Mesenchymal stem cell (in vitro differentiated cells and primary cell): ENCODE data around the gene CAMK1D.
A peak's percentile ranks its signal among the peaks of the same experiment; 100 is the strongest.

Experiments used
- DNase-seq: peaks from one replicate; pipeline ENCODE4 v3.0.0-alpha.2; 2013
- H2AFZ ChIP-seq: one replicate; pipeline ENCODE4 v1.6.1; 2013; ENCODE audit warnings: low read depth, mild to moderate bottlenecking, control low read depth, inconsistent platforms, low read length, moderate library complexity
- H2AK5ac ChIP-seq: 2 replicates; pipeline ENCODE4 v1.6.1; 2013; ENCODE audit warnings: low read length, moderate library complexity, mild to moderate bottlenecking, inconsistent platforms; ENCODE audit not compliant: severe bottlenecking
- H2BK120ac ChIP-seq: one replicate; pipeline ENCODE4 v1.6.1; 2013; ENCODE audit warnings: low read depth, mild to moderate bottlenecking, inconsistent platforms, low read length, moderate library complexity
- H2BK12ac ChIP-seq, 2 experiments: one replicate each; pipeline ENCODE4 v1.6.1; 2013; ENCODE audit warnings: inconsistent platforms in 2 of 2, low read length in 2 of 2, mild to moderate bottlenecking in 2 of 2, moderate library complexity in 2 of 2, control low read depth in 1 of 2
- H2BK15ac ChIP-seq: one replicate; pipeline ENCODE4 v1.6.1; 2013; ENCODE audit warnings: mild to moderate bottlenecking, low read depth, inconsistent platforms; ENCODE audit not compliant: poor library complexity, severe bottlenecking
- H2BK5ac ChIP-seq: 2 replicates; pipeline ENCODE4 v1.6.1; 2013; ENCODE audit warnings: low read depth, mild to moderate bottlenecking, low read length, control low read depth, inconsistent platforms; ENCODE audit not compliant: poor library complexity, severe bottlenecking
- H3K14ac ChIP-seq, 2 experiments: one replicate each; pipeline ENCODE4 v1.6.1; 2013; ENCODE audit warnings: inconsistent platforms in 2 of 2, low read length in 2 of 2, control low read depth in 1 of 2, mild to moderate bottlenecking in 1 of 2, moderate library complexity in 1 of 2
- H3K18ac ChIP-seq, 2 experiments: one replicate each; pipeline ENCODE4 v1.6.1; 2013; ENCODE audit warnings: inconsistent platforms in 2 of 2, low read length in 2 of 2, control low read depth in 1 of 2, low read depth in 1 of 2, mild to moderate bottlenecking in 1 of 2
- H3K23ac ChIP-seq, 2 experiments: one replicate each; pipeline ENCODE4 v1.6.1; 2013; ENCODE audit warnings: inconsistent platforms in 2 of 2, low read length in 2 of 2, mild to moderate bottlenecking in 2 of 2, moderate library complexity in 2 of 2, control low read depth in 1 of 2
- H3K27ac ChIP-seq: 2 replicates; pipeline ENCODE4 v1.5.1; 2013; ENCODE audit warnings: mild to moderate bottlenecking, moderate library complexity, low read length, control low read depth, inconsistent platforms; ENCODE audit not compliant: poor library complexity, severe bottlenecking
- H3K27me3 ChIP-seq, 2 experiments: 2 replicates each; pipeline versions ENCODE4 v1.6.1 to v1.7.0; 2013; ENCODE audit warnings: low read length in 2 of 2, mild to moderate bottlenecking in 2 of 2, moderate library complexity in 2 of 2, control low read depth in 1 of 2, inconsistent platforms in 1 of 2; ENCODE audit not compliant: control insufficient read depth in 1 of 2, insufficient read depth in 1 of 2
- H3K36me3 ChIP-seq, 2 experiments: 2 replicates each; pipeline versions ENCODE4 v1.6.1 to v1.7.0; 2013; ENCODE audit warnings: low read length in 2 of 2, control low read depth in 1 of 2, inconsistent platforms in 1 of 2, low read depth in 1 of 2, mild to moderate bottlenecking in 1 of 2; ENCODE audit not compliant: insufficient read depth in 2 of 2, control insufficient read depth in 1 of 2
- H3K4ac ChIP-seq, 2 experiments: one replicate each; pipeline ENCODE4 v1.6.1; 2013; ENCODE audit warnings: inconsistent platforms in 2 of 2, low read length in 2 of 2, mild to moderate bottlenecking in 2 of 2, moderate library complexity in 2 of 2, control low read depth in 1 of 2, low read depth in 1 of 2
- H3K4me1 ChIP-seq: 2 replicates; pipeline ENCODE4 v1.6.1; 2013; ENCODE audit warnings: low read depth, low read length, control low read depth; ENCODE audit not compliant: control insufficient read depth, insufficient read depth
- H3K4me2 ChIP-seq: 2 replicates; pipeline ENCODE4 v1.6.1; 2013; ENCODE audit warnings: low read length, mild to moderate bottlenecking, inconsistent platforms; ENCODE audit not compliant: poor library complexity, severe bottlenecking
- H3K4me3 ChIP-seq, 2 experiments: 2 replicates each; pipeline versions ENCODE4 v1.5.1 to v1.7.0; 2013; ENCODE audit warnings: low read length in 2 of 2, mild to moderate bottlenecking in 2 of 2, control low read depth in 1 of 2, low read depth in 1 of 2; ENCODE audit not compliant: insufficient read depth in 1 of 2
- H3K79me1 ChIP-seq: replicated peaks from 2 replicates; pipeline ENCODE4 v1.6.1; 2013; ENCODE audit warnings: mild to moderate bottlenecking, control low read depth, low read length, inconsistent platforms; ENCODE audit not compliant: poor library complexity, severe bottlenecking
- H3K9ac ChIP-seq: 2 replicates; pipeline ENCODE4 v1.7.0; 2013; ENCODE audit warnings: mild to moderate bottlenecking, low read length, moderate library complexity
- H3K9me3 ChIP-seq: 2 replicates; pipeline ENCODE4 v1.7.0; 2013; ENCODE audit warnings: mild to moderate bottlenecking, low read length; ENCODE audit not compliant: control insufficient read depth
- H4K8ac ChIP-seq: one replicate; pipeline ENCODE4 v1.6.1; 2013; ENCODE audit warnings: inconsistent platforms, mild to moderate bottlenecking, low read length, moderate library complexity
- H4K91ac ChIP-seq: one replicate; pipeline ENCODE4 v1.6.1; 2013; ENCODE audit warnings: mild to moderate bottlenecking, low read length, inconsistent platforms
- WGBS: methylation state at CpG from one replicate; pipeline ENCODE4 v1.1.7; 2013; ENCODE audit warnings: mixed read lengths; 5-methylcytosine and 5-hydroxymethylcytosine counted together

Gene CAMK1D

DNA sequence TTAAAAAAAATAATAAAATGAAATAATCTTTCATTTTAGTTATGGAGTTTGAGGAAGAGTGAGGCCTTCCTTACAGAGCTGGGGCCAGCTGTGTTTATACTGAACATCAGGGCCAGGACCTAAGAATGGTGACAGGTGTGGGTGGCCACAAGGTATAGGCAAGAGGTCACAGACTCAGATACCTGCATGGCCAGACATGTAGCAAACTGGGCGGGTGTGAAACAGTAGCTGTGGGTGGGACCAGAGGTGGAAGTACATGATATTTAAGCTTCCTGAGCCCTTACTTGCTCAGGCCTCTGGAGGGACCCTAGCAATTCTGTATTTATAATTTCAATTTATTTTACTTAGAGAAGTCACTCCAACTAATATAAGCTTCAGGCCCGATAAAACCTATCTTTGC, 27.7 kb upstream of the CAMK1D start:
- Histone ChIP-seq H2AK5ac (no peak overlapping the region), H3K27ac (no peak overlapping the region), H3K4me3 (no peak overlapping the region), H3K27me3 (no peaks in the 10 kb centered on the region), H3K4ac (no peak overlapping the region), H3K18ac (no peak overlapping the region), H3K23ac (no peak overlapping the region), H2AFZ (no peak overlapping the region), H4K91ac (no peak overlapping the region), H2BK120ac (no peak overlapping the region), H2BK12ac (no peak overlapping the region), H3K36me3 (no peaks in the 10 kb centered on the region), H3K9me3 (no peaks in the 10 kb centered on the region), H3K4me2 (no peak overlapping the region), H2BK15ac (no peak overlapping the region), H3K79me1 (no peaks in the 10 kb centered on the region), H4K8ac (no peak overlapping the region), H2BK5ac (no peak overlapping the region), H3K4me1 (peaks cover 2% of the 10 kb centered on the region), H3K14ac (no peak overlapping the region), H3K9ac (no peak overlapping the region)
- DNase-seq, result no peak
- WGBS, result 100% methylated on average over 2 of the region's 2 CpGs

DNA sequence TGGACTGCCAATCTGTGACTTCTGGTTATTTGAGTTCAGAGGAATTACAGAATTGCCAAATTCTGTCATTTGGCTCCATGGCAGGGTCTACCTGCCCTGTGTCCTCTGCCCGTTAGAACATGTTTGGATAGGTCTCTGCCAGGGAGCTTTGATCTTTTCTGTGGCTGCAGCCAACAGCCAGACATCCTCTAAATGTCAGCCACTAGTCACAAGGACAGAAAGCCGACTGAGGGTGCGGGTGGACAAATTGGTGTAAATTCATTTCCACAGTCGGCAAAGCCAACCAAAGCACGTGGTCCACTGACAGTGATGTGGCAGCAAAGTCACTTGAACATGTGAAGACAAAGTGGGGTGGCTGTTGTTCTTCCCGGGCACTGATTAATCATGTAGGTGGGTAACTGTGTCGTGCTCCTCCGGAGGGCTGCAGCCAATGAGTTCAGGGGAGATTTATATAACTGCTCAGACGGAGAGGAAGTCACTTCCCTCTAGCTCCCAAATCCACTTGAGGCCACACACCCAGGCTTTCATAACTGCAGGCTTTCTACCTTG, 26.7 kb upstream of the CAMK1D start:
- Histone ChIP-seq H3K4me3 (no peak overlapping the region), H3K18ac (no peak overlapping the region), H2BK15ac (no peak overlapping the region), H3K9me3 (no peaks in the 10 kb centered on the region), H3K14ac (no peak overlapping the region), H3K9ac (no peak overlapping the region), H3K36me3 (no peaks in the 10 kb centered on the region), H2AK5ac (no peak overlapping the region), H3K27me3 (no peaks in the 10 kb centered on the region), H2BK12ac (no peak overlapping the region), H3K4ac (no peak overlapping the region), H3K79me1 (no peaks in the 10 kb centered on the region), H3K4me1 (peaks cover 2% of the 10 kb centered on the region), H3K23ac (no peak overlapping the region), H4K8ac (no peak overlapping the region), H2AFZ (no peak overlapping the region), H2BK5ac (no peak overlapping the region), H3K27ac (no peak overlapping the region), H4K91ac (no peak overlapping the region), H3K4me2 (no peak overlapping the region), H2BK120ac (no peak overlapping the region)
- WGBS, result 79% methylated on average over 8 of the region's 9 CpGs
- no peak for DNase-seq

DNA sequence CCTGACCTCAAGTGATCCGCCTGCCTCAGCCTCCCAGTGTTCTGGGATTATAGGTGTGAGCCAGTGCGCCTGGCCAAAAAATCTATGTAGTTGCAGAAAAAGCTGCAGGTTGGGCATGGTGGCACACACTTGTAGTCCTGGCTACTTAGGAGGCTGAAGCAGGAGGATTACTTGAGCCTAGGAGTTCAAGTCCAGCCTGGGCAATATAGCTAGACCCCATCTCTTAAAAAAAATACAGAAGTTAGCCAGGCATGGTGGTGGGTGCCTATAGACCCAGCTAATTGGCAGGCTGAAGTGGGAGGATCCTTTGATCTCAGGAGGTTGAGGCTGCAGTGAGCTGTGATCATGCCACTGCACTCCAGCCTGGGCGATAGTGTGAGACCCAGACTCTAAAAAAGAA, 24.8 kb upstream of the CAMK1D start:
- no peak overlapping the region for H3K23ac ChIP-seq
- no peak overlapping the region for H3K18ac ChIP-seq
- no peak overlapping the region for H2AK5ac ChIP-seq
- no peak overlapping the region for H2AFZ ChIP-seq
- H2BK15ac ChIP-seq, result no peak overlapping the region
- DNase-seq, result no peak
- H4K8ac ChIP-seq, result no peak overlapping the region
- H3K4me1 ChIP-seq, result peaks cover 2% of the 10 kb centered on the region
- no peaks in the 10 kb centered on the region for H3K79me1 ChIP-seq
- H3K4me2 ChIP-seq, result no peak overlapping the region
- H4K91ac ChIP-seq, result no peak overlapping the region
- no peaks in the 10 kb centered on the region for H3K9me3 ChIP-seq
- no peak overlapping the region for H2BK12ac ChIP-seq
- no peaks in the 10 kb centered on the region for H3K27me3 ChIP-seq
- no peak overlapping the region for H3K14ac ChIP-seq
- no peak overlapping the region for H3K9ac ChIP-seq
- H3K4me3 ChIP-seq, result no peak overlapping the region
- WGBS, result 94% methylated on average over 3 of the region's 3 CpGs
- no peak overlapping the region for H3K4ac ChIP-seq
- H3K36me3 ChIP-seq, result no peaks in the 10 kb centered on the region
- no peak overlapping the region for H2BK120ac ChIP-seq
- no peak overlapping the region for H3K27ac ChIP-seq
- H2BK5ac ChIP-seq, result no peak overlapping the region

DNA sequence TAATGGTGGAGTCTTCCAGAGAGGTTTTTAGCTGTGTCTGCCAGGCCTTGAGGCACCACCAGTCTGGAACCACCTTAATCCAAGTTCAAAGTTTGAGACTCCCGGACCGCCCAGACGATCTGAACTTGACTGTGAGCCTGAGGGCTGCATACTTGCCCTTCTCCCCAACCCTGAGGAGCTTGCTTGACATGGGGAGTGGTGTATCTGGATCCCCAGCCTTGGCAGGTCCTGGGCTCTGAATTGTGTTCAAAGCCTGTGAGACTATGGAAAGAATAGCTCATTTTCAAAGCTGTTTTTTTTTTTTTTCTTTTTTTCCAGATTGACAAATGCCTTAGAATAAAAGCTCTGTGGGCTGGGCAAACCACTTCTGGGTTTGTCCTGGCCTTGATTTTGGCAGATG, 22.3 kb upstream of the CAMK1D start:
- Histone ChIP-seq H3K27ac (no peak overlapping the region), H3K4ac (no peak overlapping the region), H3K9me3 (no peaks in the 10 kb centered on the region), H3K4me3 (no peak overlapping the region), H4K91ac (no peak overlapping the region), H3K4me1 (peaks cover 3% of the 10 kb centered on the region), H3K79me1 (no peaks in the 10 kb centered on the region), H2BK15ac (no peak overlapping the region), H2BK5ac (no peak overlapping the region), H2BK12ac (no peak overlapping the region), H2AK5ac (peak overlapping the region; percentile 58), H3K18ac (no peak overlapping the region), H3K27me3 (no peaks in the 10 kb centered on the region), H3K36me3 (no peaks in the 10 kb centered on the region), H3K23ac (no peak overlapping the region), H2BK120ac (no peak overlapping the region), H4K8ac (no peak overlapping the region), H3K14ac (no peak overlapping the region), H2AFZ (no peak overlapping the region), H3K4me2 (no peak overlapping the region), H3K9ac (no peak overlapping the region)
- WGBS, result 88% methylated on average over 3 of the region's 3 CpGs
- no peak for DNase-seq
